DND-41 (cell line): ENCODE results near the gene EN1.

ENCODE experiments used
- ATAC-seq: fragments of 200-7000 bp; cut with Tn5 transposase; 3 replicates; pipeline ENCODE4 v1.9.1; 2021; ENCODE audit warnings: low read depth; ENCODE audit not compliant: insufficient read depth
- DNase-seq: peaks from one replicate; pipeline ENCODE4 v3.0.0-alpha.2; 2020
- H2AFZ ChIP-seq: 2 replicates; pipeline ENCODE4 v1.6.0; 2012; ENCODE audit warnings: low read depth, low read length
- H3K27ac ChIP-seq: 2 replicates; pipeline ENCODE4 v1.5.1; 2012; ENCODE audit warnings: low read length, inconsistent platforms
- H3K27me3 ChIP-seq: fragments of 200-600 bp; sonication (generic); 2 replicates; pipeline ENCODE4 v1.6.0; 2012; ENCODE audit warnings: low read length, mild to moderate bottlenecking, inconsistent platforms; ENCODE audit not compliant: insufficient read depth, poor library complexity
- H3K36me3 ChIP-seq: 2 replicates; pipeline ENCODE4 v1.5.1; 2012; ENCODE audit warnings: low read length, inconsistent platforms; ENCODE audit not compliant: insufficient read depth
- H3K4me1 ChIP-seq: 2 replicates; pipeline ENCODE4 v1.5.1; 2012; ENCODE audit warnings: mild to moderate bottlenecking, low read length; ENCODE audit not compliant: insufficient read depth
- H3K4me2 ChIP-seq: 2 replicates; pipeline ENCODE4 v1.6.0; 2012; ENCODE audit warnings: mild to moderate bottlenecking, moderate library complexity, low read length, inconsistent platforms; ENCODE audit not compliant: insufficient read depth
- H3K4me3 ChIP-seq, 2 experiments: fragments of 200-600 bp in 1 of 2; shearing (Covaris generic) in 1 of 2; 2 replicates each; pipeline ENCODE4 v1.5.1; 2012 to 2016; ENCODE audit warnings: inconsistent platforms in 2 of 2, low read length in 2 of 2, mild to moderate bottlenecking in 2 of 2, low read depth in 1 of 2, moderate library complexity in 1 of 2
- H3K79me2 ChIP-seq: 2 replicates; pipeline ENCODE4 v1.6.0; 2012; ENCODE audit warnings: low read length, inconsistent platforms; ENCODE audit not compliant: insufficient read depth
- H3K9ac ChIP-seq: 2 replicates; pipeline ENCODE4 v1.6.0; 2012; ENCODE audit warnings: low read depth, mild to moderate bottlenecking, inconsistent platforms, low read length, moderate library complexity
- H3K9me3 ChIP-seq: 2 replicates; pipeline ENCODE4 v1.5.1; 2012; ENCODE audit warnings: low read length, moderate library complexity, mild to moderate bottlenecking, inconsistent platforms; ENCODE audit not compliant: insufficient read depth, severe bottlenecking
- H4K20me1 ChIP-seq: 2 replicates; pipeline ENCODE4 v1.6.0; 2012; ENCODE audit warnings: low read length; ENCODE audit not compliant: insufficient read depth
- EZH2 ChIP-seq: IDR thresholded peaks from 3 replicates; pipeline ENCODE4 v1.6.1; 2012; ENCODE audit warnings: borderline replicate concordance, low read depth, mild to moderate bottlenecking, moderate library complexity, low read length, inconsistent platforms; ENCODE audit not compliant: severe bottlenecking
- TF ChIP-seq, protein P1 (sequence below): IDR thresholded peaks from 2 replicates; pipeline ENCODE4 v1.5.1; 2012; ENCODE audit warnings: borderline replicate concordance, low read length, moderate library complexity, mild to moderate bottlenecking; ENCODE audit not compliant: poor library complexity, severe bottlenecking; ENCODE audit errors: extremely low read depth

The EN1 gene

DNA sequence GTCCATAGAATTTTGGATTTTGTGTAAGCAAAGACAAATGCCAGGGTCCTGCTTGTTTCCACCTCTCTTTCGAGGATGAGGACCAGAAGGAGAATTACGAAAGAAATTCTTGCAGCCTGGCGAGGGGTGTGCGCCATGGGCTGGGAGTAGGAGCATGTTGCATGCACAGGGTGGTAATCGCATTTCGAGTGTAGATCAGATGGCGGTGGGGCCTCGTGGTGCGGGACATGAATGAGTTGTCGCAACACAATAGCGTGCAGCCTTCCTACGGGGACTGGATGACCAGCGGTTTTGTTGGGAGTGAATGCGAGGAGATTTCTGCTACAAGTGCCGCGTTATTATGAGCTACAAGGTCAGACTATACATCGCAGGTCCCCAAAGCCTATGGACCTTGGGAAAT lies 4.2 kb upstream of the EN1 start:
- H3K9me3 ChIP-seq, result peaks cover 3% of the 10 kb centered on the region
- no peaks in the 10 kb centered on the region for H3K36me3 ChIP-seq
- ATAC-seq, result no peak
- H3K27ac ChIP-seq, result no peak overlapping the region
- TF ChIP-seq, protein P1, sequence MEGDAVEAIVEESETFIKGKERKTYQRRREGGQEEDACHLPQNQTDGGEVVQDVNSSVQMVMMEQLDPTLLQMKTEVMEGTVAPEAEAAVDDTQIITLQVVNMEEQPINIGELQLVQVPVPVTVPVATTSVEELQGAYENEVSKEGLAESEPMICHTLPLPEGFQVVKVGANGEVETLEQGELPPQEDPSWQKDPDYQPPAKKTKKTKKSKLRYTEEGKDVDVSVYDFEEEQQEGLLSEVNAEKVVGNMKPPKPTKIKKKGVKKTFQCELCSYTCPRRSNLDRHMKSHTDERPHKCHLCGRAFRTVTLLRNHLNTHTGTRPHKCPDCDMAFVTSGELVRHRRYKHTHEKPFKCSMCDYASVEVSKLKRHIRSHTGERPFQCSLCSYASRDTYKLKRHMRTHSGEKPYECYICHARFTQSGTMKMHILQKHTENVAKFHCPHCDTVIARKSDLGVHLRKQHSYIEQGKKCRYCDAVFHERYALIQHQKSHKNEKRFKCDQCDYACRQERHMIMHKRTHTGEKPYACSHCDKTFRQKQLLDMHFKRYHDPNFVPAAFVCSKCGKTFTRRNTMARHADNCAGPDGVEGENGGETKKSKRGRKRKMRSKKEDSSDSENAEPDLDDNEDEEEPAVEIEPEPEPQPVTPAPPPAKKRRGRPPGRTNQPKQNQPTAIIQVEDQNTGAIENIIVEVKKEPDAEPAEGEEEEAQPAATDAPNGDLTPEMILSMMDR, result no peak
- no peak for TF ChIP-seq EZH2
- no peaks in the 10 kb centered on the region for H3K79me2 ChIP-seq
- H3K4me3 ChIP-seq, result no peak overlapping the region
- H3K27me3 ChIP-seq, result no peaks in the 10 kb centered on the region
- DNase-seq, result no peak
- H2AFZ ChIP-seq, result no peak overlapping the region
- H3K9ac ChIP-seq, result no peak overlapping the region
- H3K4me1 ChIP-seq, result no peaks in the 10 kb centered on the region
- H4K20me1 ChIP-seq, result no peaks in the 10 kb centered on the region
- no peak overlapping the region for H3K4me2 ChIP-seq

DNA sequence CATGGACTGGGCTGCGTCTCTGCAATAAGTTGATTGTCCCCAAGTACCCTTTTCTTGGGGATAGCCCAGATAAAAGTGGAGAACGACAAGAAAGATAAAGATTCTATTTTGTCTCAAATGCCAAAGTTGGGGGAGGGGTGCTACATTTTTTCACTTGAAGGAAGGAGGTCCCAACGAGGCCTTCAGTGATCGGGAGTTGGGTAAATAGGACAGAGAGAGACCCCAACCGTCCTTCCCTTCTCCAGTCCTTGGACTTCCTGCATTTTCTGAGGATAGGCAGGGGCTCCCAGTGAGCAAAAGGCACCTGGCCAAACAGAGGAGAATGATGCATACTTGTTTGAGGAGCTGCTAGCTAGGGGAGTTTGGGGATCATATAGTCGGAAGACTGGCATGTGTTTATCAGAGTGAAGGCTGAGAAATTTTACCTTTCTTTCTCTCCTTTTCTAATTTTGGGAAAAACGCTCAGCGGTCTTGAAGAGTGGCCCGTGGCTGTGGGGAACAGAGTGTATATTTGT lies 3.5 kb upstream of the EN1 start:
- Histone ChIP-seq H3K27ac (no peak overlapping the region), H4K20me1 (no peaks in the 10 kb centered on the region), H2AFZ (no peak overlapping the region), H3K36me3 (no peaks in the 10 kb centered on the region), H3K9me3 (peaks cover 3% of the 10 kb centered on the region), H3K9ac (no peak overlapping the region), H3K79me2 (no peaks in the 10 kb centered on the region), H3K4me3 (no peak overlapping the region), H3K27me3 (no peaks in the 10 kb centered on the region), H3K4me2 (no peak overlapping the region), H3K4me1 (no peaks in the 10 kb centered on the region)
- TF ChIP-seq EZH2, result no peak
- TF ChIP-seq, protein P1, result no peak
- ATAC-seq (no peak), DNase-seq (no peak)

DNA sequence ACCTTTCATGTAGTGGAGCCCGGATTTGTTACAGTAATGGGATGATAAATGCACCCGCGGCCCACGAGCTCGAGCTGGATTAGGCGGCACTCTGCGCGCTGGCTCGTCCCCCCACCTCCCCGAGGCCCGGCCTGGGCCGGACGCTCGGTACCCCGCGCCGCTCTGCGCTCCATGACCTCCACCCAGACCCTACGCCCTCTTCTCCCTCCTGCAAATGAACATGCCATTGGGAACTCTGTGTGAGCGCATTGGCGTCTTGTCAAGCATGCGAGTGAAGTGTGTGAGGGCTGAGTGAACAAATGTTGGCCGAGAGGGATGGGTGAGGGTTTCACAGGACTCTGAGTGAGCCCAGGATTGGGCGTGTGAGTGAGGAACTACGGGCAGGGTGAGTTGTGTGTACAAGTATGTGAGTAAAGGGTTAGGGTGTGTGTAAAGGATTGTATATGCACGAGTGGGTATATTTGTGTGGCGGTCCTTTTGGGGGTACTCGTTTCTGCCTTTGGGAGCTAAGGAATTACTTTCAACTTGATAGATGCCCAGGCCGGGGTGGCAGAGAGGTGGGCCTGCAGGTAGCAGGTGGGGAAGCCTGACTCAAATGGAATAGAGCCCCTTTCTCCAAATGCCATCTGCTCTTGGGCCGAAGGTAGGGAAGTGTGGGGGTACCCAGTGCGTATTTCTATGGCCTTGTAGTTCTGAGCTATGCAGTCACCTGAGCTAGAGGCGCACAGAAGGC lies 2.9 kb upstream of the EN1 start:
- ATAC-seq (no peak), DNase-seq (no peak)
- H2AFZ ChIP-seq, result no peak overlapping the region
- H3K27me3 ChIP-seq, result no peaks in the 10 kb centered on the region
- H3K4me2 ChIP-seq, result no peak overlapping the region
- H3K4me1 ChIP-seq, result no peaks in the 10 kb centered on the region
- TF ChIP-seq, protein P1, result no peak
- no peak for TF ChIP-seq EZH2
- no peak overlapping the region for H3K4me3 ChIP-seq
- no peak overlapping the region for H3K9ac ChIP-seq
- H4K20me1 ChIP-seq, result no peaks in the 10 kb centered on the region
- H3K79me2 ChIP-seq, result no peaks in the 10 kb centered on the region
- H3K9me3 ChIP-seq, result peaks cover 3% of the 10 kb centered on the region
- H3K36me3 ChIP-seq, result no peaks in the 10 kb centered on the region
- H3K27ac ChIP-seq, result no peak overlapping the region
